ENCODE measurements around the gene PPM1N. TPM values are rescaled to one million over a fixed set of nuclear protein-coding genes. Genes with fewer than 3 reads are reported as not detected.

PPM1N gene
- total and polyA plus RNA-seq, 2 of the 13 experiments (the other 11 are each of a cell fraction or from before 2014, with no cell fraction given) = 0.31 to 1.8 TPM

DNA sequence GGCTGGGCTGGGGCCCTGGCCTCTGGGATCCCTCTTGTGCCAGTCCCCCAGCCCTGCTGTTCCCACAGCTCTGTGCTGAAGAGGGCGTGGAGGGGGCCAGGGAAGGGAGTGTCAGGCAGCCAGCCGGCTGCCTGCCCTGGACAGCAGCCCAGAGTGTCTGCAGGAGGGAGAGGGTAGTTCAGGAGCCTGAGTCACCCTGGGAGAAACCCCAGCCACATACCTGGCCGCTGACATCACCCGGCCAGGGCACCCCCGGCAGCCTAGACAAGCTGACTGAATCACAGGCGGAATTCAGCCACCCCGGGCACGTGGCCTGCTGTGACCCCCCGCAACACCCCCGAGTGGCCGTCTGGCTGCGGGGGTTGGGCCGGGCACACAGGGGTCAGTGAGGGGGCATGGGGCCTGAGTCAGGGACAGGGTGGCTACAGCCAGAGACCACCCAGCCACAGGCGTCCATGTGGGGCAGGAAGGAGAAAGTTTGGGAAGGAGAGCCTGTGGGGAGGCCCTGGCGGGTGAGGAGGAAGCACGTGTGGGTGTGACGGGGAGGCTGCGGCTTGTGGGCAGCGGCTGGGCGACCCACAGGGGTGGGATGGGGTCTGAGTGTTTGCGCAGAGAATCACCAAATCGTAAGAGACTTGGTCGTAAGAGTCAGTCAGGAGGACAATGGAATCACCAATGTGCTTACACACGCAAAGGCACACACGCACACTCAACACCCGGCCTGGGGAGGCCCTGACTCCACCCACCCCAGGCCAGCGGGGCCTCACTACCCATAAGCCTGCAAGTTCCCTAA lies 42.3 kb upstream of the PPM1N start (continued):
- TF ChIP-seq PTBP1 (IDR thresholded peaks at IDR 0.05; ENCODE audit: low read depth, low read length, poor library complexity, severe bottlenecking) (peak; percentile 89), RFXANK (CRISPR knock-in tag; IDR thresholded peaks at IDR 0.05) (no peak), FOXJ3 (CRISPR knock-in tag; IDR thresholded peaks at IDR 0.05; ENCODE audit: borderline replicate concordance) (no peak), DPF2 (CRISPR knock-in tag; IDR thresholded peaks at IDR 0.05; ENCODE audit: borderline replicate concordance, low read depth) (peak; percentile 65), MAFG (CRISPR knock-in tag; IDR thresholded peaks at IDR 0.05) (no peak), SMC3 (IDR thresholded peaks at IDR 0.05; ENCODE audit: low read length) (no peak), ZKSCAN8 (CRISPR knock-in tag; IDR thresholded peaks at IDR 0.05; ENCODE audit: borderline replicate concordance) (peak; percentile 56; the same call in 1 of the 2 replicates), ZNF816 (CRISPR knock-in tag; IDR thresholded peaks at IDR 0.05; ENCODE audit: borderline replicate concordance) (no peak), ETV6 (CRISPR knock-in tag; conservative IDR thresholded peaks at IDR 0.05) (no peak; the same call in 1 of the 2 replicates), SALL2 (CRISPR knock-in tag; IDR thresholded peaks at IDR 0.05) (peak; percentile 80), HNF4A (CRISPR knock-in tag; IDR thresholded peaks at IDR 0.05) (0 out of 2 replicates have a peak, but pooled peaks have one; percentile 26), ZNF547 (CRISPR knock-in tag; IDR thresholded peaks at IDR 0.05) (no peak), ZKSCAN1 (IDR thresholded peaks at IDR 0.05; ENCODE audit: low read length) (no peak), ZNF720 (CRISPR knock-in tag; IDR thresholded peaks at IDR 0.05) (no peak), SYNCRIP (IDR thresholded peaks at IDR 0.05; ENCODE audit: insufficient read depth, low read depth, low read length) (no peak), ZNF7 (CRISPR knock-in tag; IDR thresholded peaks at IDR 0.05) (no peak), LCORL (IDR thresholded peaks at IDR 0.05) (no peak), LCORL (CRISPR knock-in tag; IDR thresholded peaks at IDR 0.05) (peak; percentile 97), NCOR1 (IDR thresholded peaks at IDR 0.05; ENCODE audit: borderline replicate concordance, low read length) (0 out of 2 replicates have a peak, but pooled peaks have one; percentile 26), ZFP37 (CRISPR knock-in tag; IDR thresholded peaks at IDR 0.05; ENCODE audit: borderline replicate concordance) (no peak; the same call in 1 of the 2 replicates), CBX5 (CRISPR knock-in tag; IDR thresholded peaks at IDR 0.05; ENCODE audit: borderline replicate concordance) (peak; percentile 31; the same call in 1 of the 2 replicates), ZNF138 (CRISPR knock-in tag; IDR thresholded peaks at IDR 0.05; ENCODE audit: low read depth) (no peak), MEIS2 (CRISPR knock-in tag; IDR thresholded peaks at IDR 0.05) (peak; percentile 80; the same call in 1 of the 2 replicates), SKI (IDR thresholded peaks at IDR 0.05; ENCODE audit: partially characterized antibody) (peak; percentile 97)
- TF ChIP-seq, protein P1, sequence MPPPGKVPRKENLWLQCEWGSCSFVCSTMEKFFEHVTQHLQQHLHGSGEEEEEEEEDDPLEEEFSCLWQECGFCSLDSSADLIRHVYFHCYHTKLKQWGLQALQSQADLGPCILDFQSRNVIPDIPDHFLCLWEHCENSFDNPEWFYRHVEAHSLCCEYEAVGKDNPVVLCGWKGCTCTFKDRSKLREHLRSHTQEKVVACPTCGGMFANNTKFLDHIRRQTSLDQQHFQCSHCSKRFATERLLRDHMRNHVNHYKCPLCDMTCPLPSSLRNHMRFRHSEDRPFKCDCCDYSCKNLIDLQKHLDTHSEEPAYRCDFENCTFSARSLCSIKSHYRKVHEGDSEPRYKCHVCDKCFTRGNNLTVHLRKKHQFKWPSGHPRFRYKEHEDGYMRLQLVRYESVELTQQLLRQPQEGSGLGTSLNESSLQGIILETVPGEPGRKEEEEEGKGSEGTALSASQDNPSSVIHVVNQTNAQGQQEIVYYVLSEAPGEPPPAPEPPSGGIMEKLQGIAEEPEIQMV (CRISPR knock-in tag; IDR thresholded peaks at IDR 0.05; ENCODE audit: low read depth) = no peak
- TF ChIP-seq, protein P2, sequence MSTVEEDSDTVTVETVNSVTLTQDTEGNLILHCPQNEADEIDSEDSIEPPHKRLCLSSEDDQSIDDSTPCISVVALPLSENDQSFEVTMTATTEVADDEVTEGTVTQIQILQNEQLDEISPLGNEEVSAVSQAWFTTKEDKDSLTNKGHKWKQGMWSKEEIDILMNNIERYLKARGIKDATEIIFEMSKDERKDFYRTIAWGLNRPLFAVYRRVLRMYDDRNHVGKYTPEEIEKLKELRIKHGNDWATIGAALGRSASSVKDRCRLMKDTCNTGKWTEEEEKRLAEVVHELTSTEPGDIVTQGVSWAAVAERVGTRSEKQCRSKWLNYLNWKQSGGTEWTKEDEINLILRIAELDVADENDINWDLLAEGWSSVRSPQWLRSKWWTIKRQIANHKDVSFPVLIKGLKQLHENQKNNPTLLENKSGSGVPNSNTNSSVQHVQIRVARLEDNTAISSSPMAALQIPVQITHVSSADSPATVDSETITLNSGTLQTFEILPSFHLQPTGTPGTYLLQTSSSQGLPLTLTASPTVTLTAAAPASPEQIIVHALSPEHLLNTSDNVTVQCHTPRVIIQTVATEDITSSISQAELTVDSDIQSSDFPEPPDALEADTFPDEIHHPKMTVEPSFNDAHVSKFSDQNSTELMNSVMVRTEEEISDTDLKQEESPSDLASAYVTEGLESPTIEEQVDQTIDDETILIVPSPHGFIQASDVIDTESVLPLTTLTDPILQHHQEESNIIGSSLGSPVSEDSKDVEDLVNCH (CRISPR knock-in tag; IDR thresholded peaks at IDR 0.05) = no peak
- TF ChIP-seq, protein P3, sequence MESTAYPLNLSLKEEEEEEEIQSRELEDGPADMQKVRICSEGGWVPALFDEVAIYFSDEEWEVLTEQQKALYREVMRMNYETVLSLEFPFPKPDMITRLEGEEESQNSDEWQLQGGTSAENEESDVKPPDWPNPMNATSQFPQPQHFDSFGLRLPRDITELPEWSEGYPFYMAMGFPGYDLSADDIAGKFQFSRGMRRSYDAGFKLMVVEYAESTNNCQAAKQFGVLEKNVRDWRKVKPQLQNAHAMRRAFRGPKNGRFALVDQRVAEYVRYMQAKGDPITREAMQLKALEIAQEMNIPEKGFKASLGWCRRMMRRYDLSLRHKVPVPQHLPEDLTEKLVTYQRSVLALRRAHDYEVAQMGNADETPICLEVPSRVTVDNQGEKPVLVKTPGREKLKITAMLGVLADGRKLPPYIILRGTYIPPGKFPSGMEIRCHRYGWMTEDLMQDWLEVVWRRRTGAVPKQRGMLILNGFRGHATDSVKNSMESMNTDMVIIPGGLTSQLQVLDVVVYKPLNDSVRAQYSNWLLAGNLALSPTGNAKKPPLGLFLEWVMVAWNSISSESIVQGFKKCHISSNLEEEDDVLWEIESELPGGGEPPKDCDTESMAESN (CRISPR knock-in tag; conservative IDR thresholded peaks at IDR 0.05) = peak; percentile 64
